GM12878 (cell line): Measurements from ENCODE around the gene CLEC2A.

Experiments used
- BRCA1 ChIP-seq: IDR thresholded peaks from 2 replicates; pipeline ENCODE4 v1.6.1; 2011; ENCODE audit warnings: low read depth, low read length, improper control_type of control experiment
- CREM ChIP-seq: IDR thresholded peaks from 2 replicates; pipeline ENCODE4 v1.6.1; 2014; ENCODE audit warnings: antibody characterized with exemption, low read depth
- FOS ChIP-seq: IDR thresholded peaks from 3 replicates; pipeline ENCODE4 v1.6.1; 2011; ENCODE audit warnings: borderline replicate concordance; ENCODE audit not compliant: insufficient read length; ENCODE audit errors: extremely low read depth
- POLR2A ChIP-seq: IDR thresholded peaks from 2 replicates; pipeline ENCODE4 v1.6.1; 2011; ENCODE audit warnings: low read depth, mild to moderate bottlenecking, low read length
- TF ChIP-seq, protein P1 (sequence below), 3 experiments: IDR thresholded peaks in 2 of 3; conservative IDR thresholded peaks in 1 of 3; 2 replicates each; pipeline ENCODE4 v1.5.1; 2011; ENCODE audit warnings: low read depth in 3 of 3, low read length in 3 of 3, mild to moderate bottlenecking in 3 of 3, control low read depth in 2 of 3, moderate library complexity in 2 of 3, inconsistent platforms in 1 of 3, mixed read lengths in 1 of 3; ENCODE audit not compliant: control insufficient read depth in 2 of 3, insufficient read depth in 1 of 3; ENCODE audit errors: extremely low read depth in 1 of 3

DNA sequence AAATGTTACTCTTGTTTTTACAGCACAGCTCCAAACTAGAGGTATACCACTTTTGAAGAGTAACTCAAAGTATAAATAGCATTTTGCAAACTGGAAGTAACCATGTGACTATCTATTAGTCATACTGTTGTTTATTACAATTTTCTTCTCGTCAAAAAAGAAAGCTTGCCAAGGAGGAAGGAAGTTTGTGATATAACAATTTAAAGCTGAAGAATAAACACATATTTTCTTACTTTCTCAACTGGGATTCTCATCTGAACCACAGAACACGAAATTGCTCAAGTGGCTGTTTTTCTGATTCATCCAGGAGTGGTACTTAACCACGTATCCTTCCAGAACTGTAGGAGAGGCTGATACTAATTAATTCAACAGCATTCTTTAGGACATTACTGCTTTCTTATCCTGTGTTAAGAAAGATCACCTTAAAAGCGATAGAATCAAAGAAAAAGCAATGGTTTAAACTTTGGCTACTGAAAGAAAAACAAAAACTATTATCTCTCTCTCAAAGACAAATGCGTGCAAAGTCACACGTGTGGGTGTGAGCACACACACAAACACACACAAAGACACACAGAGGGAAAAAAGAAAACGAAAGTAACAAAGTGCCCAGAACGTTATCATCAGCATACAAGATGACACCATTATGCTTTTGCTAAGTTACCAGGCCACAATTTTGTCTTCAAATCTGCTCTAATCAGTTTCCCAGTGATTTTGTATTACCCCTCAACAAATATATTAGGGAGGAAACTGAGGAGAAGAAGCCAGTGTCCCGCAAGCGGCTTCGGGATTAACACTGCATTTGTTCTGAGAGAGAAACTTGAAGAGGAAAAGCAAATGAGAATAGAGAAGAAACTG is 62.6 kb downstream of the CLEC2A start, which contains the start of gene CLEC2B:
- no peak for TF ChIP-seq POLR2A
- TF ChIP-seq CREM, result no peak
- TF ChIP-seq, protein P1, sequence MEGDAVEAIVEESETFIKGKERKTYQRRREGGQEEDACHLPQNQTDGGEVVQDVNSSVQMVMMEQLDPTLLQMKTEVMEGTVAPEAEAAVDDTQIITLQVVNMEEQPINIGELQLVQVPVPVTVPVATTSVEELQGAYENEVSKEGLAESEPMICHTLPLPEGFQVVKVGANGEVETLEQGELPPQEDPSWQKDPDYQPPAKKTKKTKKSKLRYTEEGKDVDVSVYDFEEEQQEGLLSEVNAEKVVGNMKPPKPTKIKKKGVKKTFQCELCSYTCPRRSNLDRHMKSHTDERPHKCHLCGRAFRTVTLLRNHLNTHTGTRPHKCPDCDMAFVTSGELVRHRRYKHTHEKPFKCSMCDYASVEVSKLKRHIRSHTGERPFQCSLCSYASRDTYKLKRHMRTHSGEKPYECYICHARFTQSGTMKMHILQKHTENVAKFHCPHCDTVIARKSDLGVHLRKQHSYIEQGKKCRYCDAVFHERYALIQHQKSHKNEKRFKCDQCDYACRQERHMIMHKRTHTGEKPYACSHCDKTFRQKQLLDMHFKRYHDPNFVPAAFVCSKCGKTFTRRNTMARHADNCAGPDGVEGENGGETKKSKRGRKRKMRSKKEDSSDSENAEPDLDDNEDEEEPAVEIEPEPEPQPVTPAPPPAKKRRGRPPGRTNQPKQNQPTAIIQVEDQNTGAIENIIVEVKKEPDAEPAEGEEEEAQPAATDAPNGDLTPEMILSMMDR (IDR thresholded peaks at IDR 0.05 in 2 of 3, conservative IDR thresholded peaks at IDR 0.05 in 1 of 3; ENCODE audit: control insufficient read depth in 2 of 3, extremely low read depth in 1 of 3, insufficient read depth in 1 of 3, low read depth in 3 of 3, low read length in 3 of 3), result no peak
- TF ChIP-seq FOS, result no peak
- no peak for TF ChIP-seq BRCA1
